GM19238 (cell line): ENCODE data around the gene EMC8.
"Not testable (repeated sequence)": the region's sequence is repeated elsewhere in the genome, so short reads cannot be mapped to it uniquely, and the experiment has no call there.

ENCODE experiments used
- DNase-seq: peaks from one replicate; pipeline ENCODE4 v3.0.0; 2011; ENCODE audit warnings: low spot score; ENCODE audit not compliant: insufficient read length

Gene EMC8

DNA sequence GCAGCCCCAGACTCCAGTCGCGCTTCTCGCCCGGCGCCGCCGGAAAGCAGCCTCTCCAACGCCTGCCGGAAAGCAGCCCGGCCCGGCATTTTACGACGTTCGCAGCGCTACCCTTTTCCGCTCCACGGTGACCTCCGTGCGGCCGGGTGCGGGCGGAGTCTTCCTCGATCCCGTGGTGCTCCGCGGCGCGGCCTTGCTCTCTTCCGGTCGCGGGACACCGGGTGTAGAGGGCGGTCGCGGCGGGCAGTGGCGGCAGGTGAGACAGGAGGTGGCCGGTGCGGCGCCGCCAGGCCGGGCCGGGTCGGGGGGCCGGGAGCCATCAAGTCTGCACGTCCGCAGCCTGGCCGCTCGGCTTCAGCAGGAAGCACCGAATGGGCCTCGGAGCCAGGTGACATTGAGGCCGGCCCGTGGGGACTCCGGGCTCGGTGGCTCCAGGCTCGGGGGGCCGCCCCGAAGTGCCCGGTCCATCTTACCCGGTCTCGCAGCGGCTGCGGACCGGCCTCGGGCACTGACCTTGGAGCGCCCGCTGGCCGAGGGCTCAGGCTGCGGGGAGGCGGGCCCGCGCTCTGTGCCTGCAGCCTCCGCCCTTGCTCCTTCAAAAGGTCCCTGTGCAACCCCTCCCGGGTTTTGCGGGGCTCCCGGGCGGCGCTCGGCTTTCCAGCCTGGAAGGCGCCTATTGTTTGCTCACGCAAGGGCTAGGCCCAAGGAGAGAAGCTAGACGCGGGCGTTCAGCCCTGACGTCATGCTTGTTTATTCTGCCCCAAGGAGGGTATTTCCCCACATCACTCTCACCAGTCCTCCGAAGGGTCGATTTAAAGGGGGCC is at the start of gene EMC8, which contains the start of gene COX4I1:
Gene EMC8 (minus strand): TSS at position 48 of the 824 bp plus-strand sequence. CDS start 249 bp downstream, outside the sequence.
Gene COX4I1 (plus strand): TSS at position 199 of the 824 bp plus-strand sequence. CDS start 1,511 bp downstream, outside the sequence.
- peak; percentile 95 for DNase-seq

DNA sequence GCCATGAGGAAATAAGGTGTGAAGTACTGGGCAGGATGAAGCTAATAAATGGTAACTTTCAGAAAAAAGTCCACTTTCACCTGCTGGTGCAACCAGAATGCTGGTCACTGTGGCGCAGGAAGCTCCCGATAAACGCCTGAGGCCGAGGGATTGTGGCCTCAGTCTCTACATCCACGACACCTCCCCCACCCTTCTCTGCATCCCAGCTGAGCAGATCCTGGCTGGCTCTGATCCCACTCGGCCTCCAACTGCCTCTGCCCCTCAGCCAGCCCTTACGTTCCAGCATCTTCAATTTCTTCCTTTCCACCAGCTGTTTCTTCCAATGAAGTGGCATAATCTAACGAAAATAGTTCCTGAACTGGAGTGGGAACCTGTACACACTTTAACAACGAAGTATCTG is 49.6 kb upstream of the EMC8 start:
- no peak for DNase-seq

- no peak for DNase-seq
Measured at GRCh38 chr16:85847681-85848601, 48.6 kb upstream of the EMC8 start.

DNA sequence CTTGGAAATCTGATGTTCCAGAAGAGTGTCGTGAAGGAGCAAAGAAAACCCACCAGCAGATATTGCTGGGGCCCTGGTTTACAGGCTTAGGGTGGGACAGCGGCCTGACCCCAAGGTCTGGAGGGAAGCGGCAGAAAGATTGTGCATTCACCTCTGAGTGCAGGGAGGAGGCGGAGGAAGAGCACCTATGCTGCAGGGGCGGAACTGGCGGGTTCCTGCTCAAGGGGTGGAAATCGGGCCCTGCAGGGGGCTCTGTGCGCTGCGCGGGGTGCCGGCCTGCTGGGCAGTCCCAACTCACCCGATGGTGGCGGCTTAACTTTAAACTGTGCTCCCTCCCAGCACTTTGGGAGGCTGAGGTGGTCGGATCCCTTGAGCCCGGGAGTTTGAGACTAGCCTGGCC is 47.7 kb upstream of the EMC8 start:
- DNase-seq = no peak

DNA sequence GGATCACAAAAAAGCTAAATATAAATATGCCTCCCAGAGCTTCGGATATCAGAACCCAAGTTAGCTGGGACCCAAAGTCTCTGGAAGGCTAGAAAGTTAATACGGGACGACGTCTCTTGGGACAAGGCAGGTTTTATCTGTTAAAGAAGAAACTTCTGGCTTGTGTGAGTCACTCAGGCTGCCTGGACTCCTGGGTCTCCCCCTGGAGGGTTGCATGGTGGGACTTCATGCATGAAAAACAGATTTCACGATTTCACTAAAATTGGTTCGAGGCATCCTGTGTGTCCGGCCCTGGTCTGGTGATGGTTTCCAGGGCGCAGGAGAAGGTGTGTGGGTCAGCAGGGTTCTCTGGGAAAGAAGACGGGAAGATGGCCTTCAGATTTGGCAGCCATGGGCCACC is 47.1 kb upstream of the EMC8 start:
- no peak for DNase-seq

DNA sequence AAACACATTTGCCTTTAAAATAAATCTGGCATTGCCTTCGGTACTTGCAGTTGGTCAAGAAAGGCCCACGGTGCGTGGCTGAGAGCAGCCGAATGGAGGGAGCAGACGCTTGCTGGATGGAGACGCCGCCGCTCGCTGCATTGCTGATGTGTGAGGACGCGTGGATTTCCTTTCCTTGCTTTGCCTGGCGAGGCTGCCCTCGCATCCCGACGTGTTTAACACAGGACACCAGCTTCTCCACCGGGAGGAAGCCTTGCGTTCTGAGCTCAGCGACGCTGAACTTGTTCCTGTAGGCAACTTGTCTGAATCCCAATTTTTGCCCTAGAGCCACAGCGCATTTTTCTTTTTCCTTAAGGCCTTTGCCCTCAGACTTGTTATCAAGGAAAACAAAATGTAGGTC is 45.9 kb upstream of the EMC8 start:
- DNase-seq = no peak

DNA sequence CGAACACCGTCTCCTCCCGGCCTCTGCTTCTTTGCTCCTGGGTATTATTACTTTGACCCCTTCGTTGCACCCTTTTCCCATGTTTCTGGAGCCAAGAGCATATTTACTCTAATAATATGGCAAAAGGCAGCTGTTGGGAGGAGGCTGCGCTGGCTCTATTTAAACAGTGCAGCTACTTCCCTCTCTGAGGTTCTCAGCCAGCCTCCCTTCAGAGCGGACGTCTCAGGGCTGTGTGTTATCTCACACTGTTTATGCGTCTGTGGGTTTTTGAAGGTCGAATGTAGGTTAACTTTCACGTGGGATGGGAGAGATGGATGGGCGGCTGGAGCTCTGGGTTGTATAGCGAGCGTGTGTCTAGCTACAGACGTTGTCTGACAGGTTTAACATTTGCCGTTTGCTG is 45.4 kb upstream of the EMC8 start:
- DNase-seq = no peak

DNA sequence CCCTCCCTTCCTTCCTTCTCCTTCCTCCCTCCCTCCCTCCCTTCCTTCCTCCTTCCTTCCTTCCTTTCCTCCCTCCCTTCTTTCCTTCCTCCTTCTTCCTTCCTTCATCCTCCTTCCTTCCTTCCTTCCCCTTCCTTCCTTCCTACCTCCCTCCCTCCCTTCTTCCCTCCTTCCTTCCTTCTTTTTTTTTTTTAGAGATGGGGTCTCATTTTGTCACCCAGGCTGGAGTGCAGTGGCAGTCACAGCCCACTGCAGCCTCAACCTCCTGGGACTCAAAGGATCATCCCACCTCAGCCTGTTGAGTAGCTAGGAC is 44.8 kb upstream of the EMC8 start:
- DNase-seq = no peak

DNA sequence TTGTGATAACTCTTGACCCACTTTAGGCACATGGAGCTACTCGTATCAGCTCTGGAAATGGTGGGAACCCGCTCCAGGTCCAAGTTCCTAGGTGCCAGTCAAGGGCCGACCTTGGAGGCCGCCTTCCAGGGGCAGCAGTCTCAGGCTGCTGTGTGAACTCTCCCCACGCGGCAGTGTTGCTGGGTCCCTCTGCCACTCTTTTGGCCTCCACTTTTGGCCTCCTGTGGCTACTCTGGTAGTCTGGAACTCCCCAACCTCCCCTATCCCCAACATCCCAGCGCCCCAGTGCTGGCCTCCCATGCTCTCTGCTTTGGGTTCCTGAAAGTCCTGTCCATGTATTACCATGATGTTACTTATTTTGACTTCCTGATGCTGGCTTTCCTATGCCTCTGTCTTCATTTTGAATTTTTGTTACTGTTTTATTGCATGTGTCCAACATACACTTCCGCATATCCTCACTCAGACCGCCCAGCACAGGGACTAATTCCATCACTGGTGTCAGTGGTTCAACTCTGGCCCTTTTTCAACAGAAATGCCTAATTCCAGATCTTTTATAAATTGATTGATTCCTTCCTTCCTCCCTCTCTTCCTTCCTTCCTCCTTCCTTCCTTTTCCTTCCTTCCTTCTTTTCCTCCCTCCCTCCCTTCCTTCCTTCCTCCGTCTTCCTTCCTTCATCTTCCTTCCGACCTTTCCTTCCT is 44.3 kb upstream of the EMC8 start:
- DNase-seq = no peak

DNA sequence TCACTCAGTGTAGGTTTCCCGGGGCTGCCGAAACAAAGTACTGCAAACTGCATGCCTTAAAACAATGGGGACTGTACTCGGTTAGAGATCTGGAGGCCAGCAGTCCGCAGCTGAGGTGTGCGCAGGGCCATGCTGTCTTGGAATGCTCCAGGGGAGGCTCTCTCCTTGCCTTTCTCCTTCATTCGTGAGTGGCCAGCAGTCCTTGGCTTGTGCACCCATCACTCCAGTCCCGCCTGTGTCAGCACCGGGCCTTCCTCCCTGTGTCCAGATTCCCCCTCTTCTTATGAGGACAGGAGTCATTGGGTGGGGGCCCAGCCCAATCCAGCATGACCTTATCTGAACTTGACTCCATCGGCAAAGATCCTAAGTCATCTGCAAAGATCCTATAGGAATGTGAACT is 43.5 kb upstream of the EMC8 start:
- no peak for DNase-seq

DNA sequence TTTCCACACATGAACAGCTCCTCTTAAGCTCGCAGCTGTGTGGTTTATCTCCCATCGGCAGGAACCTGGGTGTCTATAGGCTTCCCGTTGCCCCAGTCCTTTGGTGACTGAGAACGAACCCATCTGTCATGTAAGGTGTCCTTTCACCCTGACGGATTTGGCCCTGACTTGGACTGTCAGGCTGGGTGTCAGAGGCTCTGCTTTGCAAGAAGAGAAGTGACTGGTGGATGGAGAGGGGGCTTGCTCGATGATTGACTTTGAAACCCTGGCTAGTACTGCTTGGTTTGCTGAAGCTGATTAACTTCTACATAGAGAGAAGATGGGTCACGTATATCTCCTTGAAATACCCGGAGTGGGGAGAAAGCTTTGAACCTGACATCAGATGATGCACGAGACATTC is 43.1 kb upstream of the EMC8 start:
- no peak for DNase-seq

DNA sequence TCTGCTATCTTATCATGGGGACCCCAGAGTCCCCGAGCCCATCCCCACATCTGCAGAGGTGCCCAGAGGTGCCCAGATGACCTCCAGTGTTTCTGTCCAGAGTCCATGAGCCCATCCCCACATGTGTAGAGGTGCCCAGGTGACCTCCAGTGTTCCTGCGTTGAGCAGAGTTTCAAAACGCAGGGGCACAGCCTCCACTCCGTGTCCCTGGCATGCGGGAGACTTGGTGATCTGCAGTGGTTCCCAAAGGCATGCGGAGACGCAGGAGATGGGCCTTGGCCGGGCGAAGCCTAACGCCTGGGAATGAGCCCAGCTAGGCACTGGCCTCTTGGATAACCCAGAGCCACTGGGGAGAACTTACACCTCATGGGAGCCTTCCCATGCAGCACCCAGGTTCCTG is 41.5 kb upstream of the EMC8 start:
- no peak for DNase-seq

DNA sequence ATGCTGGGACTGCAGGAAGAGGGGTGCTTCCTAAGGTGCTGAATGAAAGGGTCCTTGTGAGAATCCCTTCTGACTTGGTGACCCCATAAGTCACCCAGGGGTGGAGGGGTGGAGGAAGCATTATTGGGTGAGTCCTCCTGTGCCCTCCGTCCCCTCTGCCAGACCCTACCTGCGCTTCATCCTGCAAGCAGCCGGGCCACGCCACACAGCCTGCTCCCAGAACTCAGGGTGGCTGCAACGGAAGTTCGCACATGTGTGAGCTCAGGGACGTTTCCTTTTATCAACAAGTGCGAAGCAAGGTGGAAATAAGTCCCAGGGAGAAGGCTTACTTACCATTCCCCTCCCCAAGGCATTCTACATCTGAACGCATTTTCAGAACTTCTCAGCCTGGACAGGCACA is 41.1 kb upstream of the EMC8 start:
- no peak for DNase-seq

- DNase-seq = no peak
Measured at GRCh38 chr16:85839681-85840240, 40.4 kb upstream of the EMC8 start.

DNA sequence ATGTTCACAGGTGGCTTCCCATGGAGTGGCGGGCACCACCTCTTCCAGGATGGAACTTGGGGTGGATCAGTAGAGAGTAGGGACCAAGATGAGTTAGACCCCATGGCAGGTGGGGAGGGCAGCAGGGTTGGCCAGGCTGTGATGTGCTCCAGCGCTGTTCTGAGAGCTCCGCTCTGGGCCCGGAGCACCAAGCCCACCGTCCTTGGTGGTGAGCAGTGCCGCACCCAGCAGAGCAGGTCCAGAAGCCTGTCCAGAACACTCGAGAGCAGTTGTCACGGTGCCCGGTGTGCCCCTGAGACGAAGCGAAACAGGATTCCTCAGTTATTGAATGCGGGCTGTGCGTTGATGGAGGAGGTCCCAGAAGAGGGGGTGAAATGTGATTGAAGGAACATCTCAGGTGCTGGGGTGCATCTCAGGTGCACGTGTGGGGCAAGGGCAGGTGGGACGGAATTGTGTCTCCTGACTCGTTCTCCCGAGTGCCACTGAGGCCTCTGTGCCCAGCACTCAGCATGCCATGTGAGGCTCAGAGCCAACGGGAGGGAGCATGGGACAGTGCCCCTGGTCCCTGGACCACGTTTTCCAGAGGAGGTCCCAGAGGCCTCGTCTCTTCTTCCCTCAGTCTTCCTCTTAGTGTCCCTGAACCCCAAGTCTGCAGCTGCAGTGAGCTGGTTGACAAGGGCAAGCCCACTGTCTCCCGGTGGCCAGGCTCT is 39.7 kb upstream of the EMC8 start:
- no peak for DNase-seq

GRCh38 chr16:85838381-85838780 is 39.0 kb upstream of the EMC8 start:
- no peak for DNase-seq

- not testable (repeated sequence) for DNase-seq
Measured at GRCh38 chr16:85837654-85838053, 38.3 kb upstream of the EMC8 start.

DNA sequence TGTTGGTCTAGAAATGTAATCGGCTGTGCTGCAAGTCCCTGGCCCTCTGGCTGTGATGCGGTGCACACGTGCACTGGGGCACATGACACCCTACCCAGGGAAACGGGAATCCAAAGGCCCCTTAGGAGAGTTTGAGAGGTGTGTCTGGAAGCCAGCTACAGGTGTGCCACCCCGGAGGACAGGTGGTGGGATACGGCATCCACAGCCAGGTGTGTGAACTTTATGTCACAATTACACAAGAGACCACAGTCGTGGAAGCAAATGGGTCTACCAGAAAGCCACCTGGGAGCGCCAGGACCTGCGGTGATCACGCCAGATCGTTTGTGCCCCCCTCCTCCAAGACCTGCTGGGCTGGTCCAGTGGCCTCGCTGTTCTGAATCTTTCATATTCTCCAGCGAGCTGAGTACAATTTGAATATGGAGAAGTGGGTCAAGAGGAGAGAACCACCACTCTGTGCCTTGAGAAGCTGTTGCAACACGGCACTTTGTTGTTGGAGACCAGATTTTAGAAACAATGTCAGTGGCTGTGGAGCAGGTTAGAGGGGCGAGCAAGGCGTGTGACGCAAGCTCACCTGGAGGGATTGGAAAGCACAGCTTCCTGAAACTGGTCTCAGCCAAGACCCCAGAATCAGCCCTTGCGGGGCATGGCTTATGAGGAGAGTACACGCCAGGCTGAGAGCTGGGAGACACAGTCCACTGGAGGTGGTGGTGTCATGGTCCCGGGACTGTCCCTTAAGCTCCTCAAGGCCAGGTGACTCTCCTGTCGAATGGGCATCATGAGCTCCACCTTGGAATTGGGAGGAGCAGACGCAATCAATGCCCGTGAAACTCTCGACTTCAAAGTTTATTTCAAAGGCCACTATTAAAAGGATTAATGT is 37.6 kb upstream of the EMC8 start:
- DNase-seq = no peak

- no peak for DNase-seq
Measured at GRCh38 chr16:85835956-85836705, 36.8 kb upstream of the EMC8 start.
